ENCODE results near the gene DPP6. TPM values are rescaled to one million over a fixed set of nuclear protein-coding genes. Genes with fewer than 3 reads are reported as not detected.

The DPP6 gene
- total and polyA plus RNA-seq, 11 donors = 0.05 to 2.9 (median 0.11) TPM; not detected in 3

DNA sequence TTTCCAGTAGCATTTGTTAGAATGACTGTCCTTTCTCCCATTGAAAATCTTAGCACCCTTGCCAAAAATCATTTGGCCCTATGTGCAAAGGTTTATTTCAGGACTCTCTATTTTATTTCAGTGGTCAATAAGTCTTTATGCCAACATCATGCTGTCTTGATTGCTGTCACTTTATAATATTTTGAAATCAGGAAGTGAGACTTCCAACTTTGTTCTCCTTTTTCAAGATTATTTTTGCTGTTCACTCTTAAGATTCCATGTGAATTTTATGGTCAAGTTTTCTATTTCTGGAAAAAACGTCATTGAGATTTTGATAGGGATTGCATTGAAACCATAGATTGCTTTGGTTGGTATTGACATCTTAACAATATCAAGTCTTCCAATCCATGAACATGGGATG lies 885.6 kb downstream of the DPP6 start:
- Histone ChIP-seq H3K9me3 (peaks cover 0 to 16% (median 0%) of the 10 kb centered on the region in 12 donors), H3K4me1 (no peaks in the 10 kb centered on the region), H3K27ac (no peak overlapping the region), H3K4me3 (no peak overlapping the region), H3K27me3 (no peaks in the 10 kb centered on the region), H3K36me3 (peaks cover 0 to 17% (median 0%) of the 10 kb centered on the region in 9 donors)
- TF ChIP-seq CTCF (IDR thresholded peaks at IDR 0.05) (no peak), POLR2A (IDR thresholded peaks at IDR 0.05) (no peak)
- intact Hi-C loops (cut with DNase I) = loop anchor here in 1 of 10 donors (10.0 kb wide), 1 partner anchor 67 kb away; the partner anchor contains the start of gene PAXIP1
- no peak for ATAC-seq
- DNase-seq = no peak
- 63 to 77% (median 74%) methylated on average over 1 of the region's 1 CpG for WGBS, 4 donors

DNA sequence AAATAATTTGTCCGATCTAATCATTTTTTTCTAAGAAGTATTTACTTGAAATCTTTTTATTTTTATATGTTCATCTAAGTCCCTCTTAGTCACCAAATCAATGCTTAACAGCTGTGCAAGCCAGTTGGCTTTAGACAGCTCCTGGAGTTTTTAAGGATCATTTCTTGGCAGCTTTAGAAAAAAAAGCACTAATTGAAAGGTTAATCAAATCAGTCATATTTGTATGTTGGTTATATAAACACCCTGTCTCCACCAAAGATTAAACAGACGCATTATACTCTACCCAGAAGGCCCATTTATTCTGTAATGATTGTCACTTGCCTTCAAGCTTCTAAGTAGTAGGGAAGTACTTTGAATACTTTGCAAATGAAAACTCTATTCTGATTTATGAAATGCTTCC lies 890.5 kb downstream of the DPP6 start:
- 94 to 96% (median 95%) methylated on average over 2 of the region's 2 CpGs for WGBS, 4 donors
- Histone ChIP-seq H3K27me3 (no peaks in the 10 kb centered on the region), H3K4me3 (no peak overlapping the region), H3K36me3 (peaks cover 0 to 65% (median 46%) of the 10 kb centered on the region in 9 donors), H3K4me1 (no peaks in the 10 kb centered on the region), H3K27ac (no peak overlapping the region), H3K9me3 (peaks cover 0 to 7% (median 0%) of the 10 kb centered on the region in 12 donors)
- intact Hi-C loops (cut with DNase I) = no loop called here
- ATAC-seq = no peak
- TF ChIP-seq POLR2A (IDR thresholded peaks at IDR 0.05) = no peak
- DNase-seq = no peak

All from heart left ventricle (tissue), 16 donors.